IPS-11a (cell line): Measurements from ENCODE around the gene ADIPOR2.
A peak's percentile ranks its signal among the peaks of the same experiment; 100 is the strongest.
"Not testable (repeated sequence)": the region's sequence is repeated elsewhere in the genome, so short reads cannot be mapped to it uniquely, and the experiment has no call there.

Experiments used
- H3K4me3 ChIP-seq: one replicate; pipeline ENCODE4 v1.5.1; 2013; ENCODE audit warnings: low read depth, low read length, control low read depth

Gene ADIPOR2

DNA sequence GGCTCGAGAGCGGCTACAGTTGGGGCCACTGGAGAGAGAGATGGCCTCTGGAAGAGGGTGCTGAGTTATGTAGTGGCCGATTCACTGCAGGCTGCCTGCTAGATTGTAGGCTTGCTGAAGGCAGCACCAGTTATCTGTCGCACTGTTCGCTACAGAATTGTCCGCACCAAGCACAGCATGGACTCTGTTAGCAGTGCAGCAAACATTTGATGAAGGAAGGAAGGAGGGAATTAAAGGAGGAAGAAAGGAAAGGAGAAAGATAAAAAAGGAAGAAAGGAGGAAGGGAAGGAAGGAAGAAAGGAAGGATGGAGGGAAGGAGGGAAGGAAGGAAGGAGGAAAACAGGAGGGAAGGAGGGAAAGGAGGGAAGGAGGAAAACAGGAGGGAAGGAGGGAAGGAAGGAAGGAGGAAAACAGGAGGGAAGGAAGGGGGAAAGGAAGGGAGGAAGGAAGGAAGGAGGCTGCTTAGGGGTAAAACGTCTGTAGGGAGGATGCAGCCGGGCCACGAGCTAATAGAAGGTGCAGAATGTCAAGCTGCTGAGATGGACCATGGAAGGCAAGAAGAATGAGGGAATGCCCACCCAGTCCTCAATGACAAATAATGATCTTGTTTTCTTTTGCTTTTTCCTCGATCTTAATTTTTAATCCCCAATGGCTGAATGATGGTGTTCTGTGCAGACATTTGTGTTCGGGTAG is 27.3 kb upstream of the ADIPOR2 start:
- H3K4me3 ChIP-seq: no peak overlapping the region

- no peak overlapping the region for H3K4me3 ChIP-seq
Measured at GRCh38 chr12:1665366-1665765, 25.5 kb upstream of the ADIPOR2 start.

DNA sequence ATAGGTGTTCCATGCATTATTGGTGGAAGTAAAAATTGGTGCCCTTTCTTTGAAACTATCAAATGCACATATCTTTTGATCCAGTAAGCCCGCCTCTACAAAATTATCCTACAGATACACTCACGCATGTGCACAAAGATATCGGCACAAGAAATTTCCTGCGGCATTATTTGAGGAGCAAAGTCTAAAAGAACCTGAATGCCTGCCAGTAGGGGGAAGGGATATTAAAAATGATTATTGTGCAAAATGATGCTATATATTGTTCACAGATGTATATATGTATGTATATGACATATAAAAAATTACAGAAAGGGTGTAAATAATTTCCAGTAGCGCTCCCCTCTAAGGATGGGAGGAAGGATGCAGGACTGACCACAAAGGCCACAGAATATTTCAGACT is 24.7 kb upstream of the ADIPOR2 start:
- H3K4me3 ChIP-seq: no peak overlapping the region

DNA sequence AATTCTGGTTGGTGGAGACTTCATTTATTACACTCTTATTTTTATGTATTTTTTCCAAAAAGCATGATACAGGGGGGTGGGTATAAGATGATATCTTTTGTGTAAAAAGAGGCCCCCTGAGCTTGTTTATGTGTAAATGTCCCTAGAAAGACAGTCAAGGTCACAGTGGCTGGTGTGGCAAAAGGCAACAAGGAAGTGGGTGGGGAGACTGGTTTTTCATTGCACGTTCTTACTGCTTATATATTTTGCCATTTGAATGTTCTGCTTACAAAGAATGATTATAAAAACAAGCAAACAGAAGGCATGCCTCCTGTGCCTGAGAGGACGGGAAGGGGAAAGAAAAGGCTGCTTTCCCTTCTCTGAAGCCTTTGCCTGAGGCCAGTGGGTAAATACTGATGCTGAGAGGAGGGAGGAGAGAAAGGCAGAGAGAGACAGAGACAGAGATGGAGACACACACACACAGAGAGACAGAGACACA is 24.1 kb upstream of the ADIPOR2 start:
- no peak overlapping the region for H3K4me3 ChIP-seq

DNA sequence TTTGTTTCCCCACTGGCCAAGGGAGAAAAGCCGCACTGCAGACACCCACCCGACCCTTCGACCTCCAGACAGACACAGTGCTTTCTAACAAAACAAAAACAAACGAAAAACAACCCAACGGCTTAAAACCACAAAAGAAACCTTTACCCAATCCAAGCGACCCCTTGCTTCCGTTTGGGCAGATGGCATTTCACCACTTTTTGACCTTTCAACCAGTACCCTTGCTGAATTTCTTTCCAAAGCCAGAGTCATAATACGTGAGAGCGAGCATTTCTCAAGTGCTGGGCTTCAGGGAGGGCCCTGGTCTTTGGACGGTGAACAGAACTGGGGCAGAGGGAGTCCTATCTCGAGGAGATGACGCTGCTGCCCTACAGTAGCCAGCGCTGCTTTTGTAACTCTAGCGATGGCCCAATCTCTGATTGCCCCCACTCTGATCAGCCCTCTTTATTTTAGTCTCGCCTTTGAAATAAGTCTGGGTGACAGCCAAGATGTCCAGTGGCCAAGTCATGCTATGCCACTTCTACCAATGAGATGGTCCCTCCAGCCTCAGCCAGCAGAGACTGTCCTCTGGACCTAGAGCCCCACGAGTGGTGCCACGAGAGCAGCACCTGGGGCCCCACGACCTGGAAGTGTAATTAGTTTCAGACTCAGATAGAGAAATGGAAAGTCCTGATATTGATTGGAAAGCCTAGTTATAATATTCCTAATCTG is 21.9 kb upstream of the ADIPOR2 start:
- no peak overlapping the region for H3K4me3 ChIP-seq

- H3K4me3 ChIP-seq: no peak overlapping the region
Measured at GRCh38 chr12:1670358-1671268, 20.3 kb upstream of the ADIPOR2 start.

DNA sequence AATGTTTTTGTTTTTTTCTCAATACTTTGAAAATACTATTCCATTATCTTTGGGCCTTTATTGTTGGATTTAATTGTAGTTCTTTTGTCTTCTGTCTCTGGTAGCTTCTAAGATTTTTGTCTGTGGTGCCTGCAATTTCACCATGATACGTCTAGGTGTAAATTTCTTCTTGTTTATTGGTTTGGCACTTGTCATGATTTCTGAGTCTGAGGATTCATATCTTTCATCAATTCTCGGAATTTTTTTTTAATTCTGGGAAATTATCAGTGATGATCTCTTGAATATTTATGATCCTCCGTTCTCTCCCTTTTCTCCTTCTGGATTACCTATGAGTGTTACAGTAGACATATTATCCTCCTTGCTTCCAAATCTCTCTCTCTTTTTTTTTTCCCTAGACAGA is 14.8 kb upstream of the ADIPOR2 start:
- H3K4me3 ChIP-seq: no peak overlapping the region

GRCh38 chr12:1680804-1681492 is 9.9 kb upstream of the ADIPOR2 start:
- H3K4me3 ChIP-seq: no peak overlapping the region

DNA sequence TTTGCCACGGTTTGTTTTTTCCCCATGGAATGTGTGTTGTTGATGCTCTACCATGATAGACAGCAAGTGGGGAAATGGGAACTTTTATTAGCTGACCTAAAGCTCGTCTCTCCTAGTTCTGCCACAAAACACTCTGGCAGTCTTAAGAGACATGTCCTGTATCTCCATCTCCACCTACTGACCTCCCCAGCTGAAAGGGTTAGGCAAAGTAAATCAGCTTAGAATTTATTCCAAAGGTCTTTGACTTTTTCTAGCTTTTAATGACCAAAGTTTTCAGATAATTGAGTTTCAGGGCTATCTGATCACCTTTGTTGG is 9.4 kb upstream of the ADIPOR2 start:
- no peak overlapping the region for H3K4me3 ChIP-seq

DNA sequence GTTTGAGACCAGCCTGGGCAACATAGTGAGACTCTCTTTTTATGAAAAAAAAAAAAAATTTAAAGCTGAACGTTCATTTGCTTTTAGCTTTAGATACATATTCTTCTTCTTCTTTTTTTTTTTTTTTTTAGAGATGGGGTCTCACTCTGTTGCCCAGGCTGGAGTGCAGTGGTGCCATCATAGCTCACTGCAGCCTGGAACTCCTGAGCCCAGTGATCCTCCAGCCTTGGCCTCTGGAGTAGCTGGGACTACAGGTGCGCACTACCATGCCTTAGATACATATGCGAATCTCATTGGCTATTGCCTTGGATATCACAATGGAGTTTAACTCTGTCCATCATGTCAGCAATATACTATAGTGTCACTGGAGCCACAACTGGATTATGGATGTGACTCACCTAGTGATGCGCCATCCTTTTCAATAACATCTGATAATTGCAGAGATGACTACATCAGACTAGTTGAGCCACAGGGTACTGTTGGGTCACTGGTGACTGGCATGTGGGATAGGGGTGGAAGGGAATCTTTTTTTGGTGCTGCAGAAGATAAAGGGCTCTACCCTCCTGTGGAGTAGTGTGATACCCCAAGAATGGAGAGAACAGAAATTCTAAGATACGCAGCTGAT is 2.7 kb upstream of the ADIPOR2 start:
- H3K4me3 ChIP-seq: no peak overlapping the region

GRCh38 chr12:1691123-1692007 is 495 bp downstream of the ADIPOR2 start:
- peak overlapping the region; percentile 88 for H3K4me3 ChIP-seq

- peak overlapping the region; percentile 88 for H3K4me3 ChIP-seq
Measured at GRCh38 chr12:1692226-1692625, 1.4 kb downstream of the ADIPOR2 start.

GRCh38 chr12:1692895-1693610 is 2.2 kb downstream of the ADIPOR2 start:
- no peak overlapping the region for H3K4me3 ChIP-seq

DNA sequence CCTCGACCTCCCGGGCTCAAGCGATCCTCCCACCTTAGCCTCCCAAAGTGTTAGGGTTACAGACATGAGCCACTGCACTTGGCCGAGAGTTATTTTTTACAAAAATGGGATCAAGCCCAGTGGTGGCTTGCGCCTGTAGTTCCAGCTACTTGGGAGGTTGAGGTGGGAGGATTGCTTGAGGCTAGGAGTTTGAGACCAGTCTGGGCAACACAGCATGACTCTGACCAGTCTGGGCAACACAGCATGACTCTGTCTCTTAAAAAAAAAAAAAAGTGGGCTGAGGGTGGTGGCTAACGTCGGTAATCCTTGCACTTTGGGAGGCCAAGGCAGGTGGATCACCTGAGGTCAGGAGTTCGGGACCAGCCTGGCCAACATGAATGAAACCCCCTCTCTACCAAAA is 4.2 kb downstream of the ADIPOR2 start:
- not testable (repeated sequence) for H3K4me3 ChIP-seq

DNA sequence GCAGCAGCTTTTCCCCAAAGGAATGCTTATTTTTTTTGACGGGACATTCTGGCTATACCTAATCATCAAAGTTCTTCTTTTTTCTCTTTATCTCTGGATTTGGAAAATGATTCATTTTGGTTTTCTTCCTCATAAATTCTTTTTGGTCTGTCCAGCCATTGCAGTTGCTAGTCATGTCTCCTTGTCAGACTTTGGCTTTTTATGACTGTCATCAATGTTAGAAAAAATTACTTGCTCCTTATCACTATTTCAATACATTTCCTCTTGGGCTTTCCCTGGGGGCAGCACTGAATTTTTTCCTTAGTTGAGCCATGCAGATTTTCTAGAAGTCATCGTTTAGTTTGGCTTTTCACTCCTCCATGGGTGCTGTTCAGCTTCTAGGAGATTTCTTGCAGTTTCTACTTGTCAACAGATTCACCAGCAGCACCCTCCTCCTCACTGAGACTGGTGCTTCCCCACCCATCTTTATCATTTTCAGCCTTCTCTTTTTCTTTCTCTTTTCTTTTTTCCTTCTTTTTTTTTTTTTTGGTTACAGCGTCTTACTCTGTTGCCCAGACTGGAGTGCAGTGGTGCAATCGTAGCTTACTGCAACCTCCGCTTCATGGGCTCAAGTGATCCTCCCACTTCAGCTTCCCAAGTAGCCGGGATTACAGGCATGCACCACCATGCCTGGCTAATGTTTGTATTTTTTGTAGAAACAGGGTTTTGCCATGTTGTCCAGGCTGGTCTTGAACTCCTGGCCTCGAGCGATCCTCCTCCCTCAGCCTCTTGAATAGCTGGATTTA is 5.2 kb downstream of the ADIPOR2 start:
- H3K4me3 ChIP-seq: no peak overlapping the region

- H3K4me3 ChIP-seq: no peak overlapping the region
Measured at GRCh38 chr12:1696800-1697199, 5.9 kb downstream of the ADIPOR2 start.

DNA sequence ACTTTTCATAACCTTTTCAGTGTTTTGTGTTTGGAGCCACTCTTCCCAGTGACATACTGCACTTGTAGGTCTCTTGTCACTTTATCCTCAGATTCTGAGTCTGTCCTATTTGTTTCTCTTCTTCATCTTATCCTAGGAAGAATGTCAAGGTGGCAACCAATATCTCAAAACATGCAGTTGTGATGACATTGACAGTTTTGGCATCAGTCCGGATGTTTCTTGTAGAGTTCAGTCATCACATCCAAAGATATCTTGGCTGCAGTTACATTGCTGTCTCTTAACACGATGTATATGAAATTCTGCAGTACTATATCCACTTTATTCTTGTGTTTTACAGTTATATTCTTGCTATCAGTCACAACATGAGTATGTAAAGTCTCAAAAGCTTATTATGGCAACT is 6.4 kb downstream of the ADIPOR2 start:
- no peak overlapping the region for H3K4me3 ChIP-seq

GRCh38 chr12:1698720-1699119 is 7.8 kb downstream of the ADIPOR2 start:
- no peak overlapping the region for H3K4me3 ChIP-seq
